OCI-LY7 (cell line): Measurements from ENCODE around the gene INPP4A. TPM values are rescaled to one million over a fixed set of nuclear protein-coding genes. Genes with fewer than 3 reads are reported as not detected.
A peak's percentile ranks its signal among the peaks of the same experiment; 100 is the strongest.

Source experiments
- BruUV-seq: library from RNA; stranded (reverse); fragments of 400-500 nt; replicated peaks from 2 replicates; lab custom pipeline; 2021; lab: Mats Ljungman, UMichigan
- CTCF ChIA-PET: fragments of 300-600 bp; sonication (Branson Sonifier 250); formaldehyde crosslinking; loops from one replicate; lab custom pipeline; 2022; ENCODE audit warnings: antibody characterized with exemption; ENCODE audit not compliant: unreplicated experiment; lab: Charles Lee
- POLR2A ChIA-PET: fragments of 300-600 bp; sonication (Branson Sonifier 250); formaldehyde crosslinking; loops from one replicate; lab custom pipeline; 2022; ENCODE audit warnings: antibody characterized with exemption; lab: Charles Lee
- DNase-seq: peaks from one replicate; pipeline ENCODE4 v3.0.0-alpha.2; 2015; ENCODE audit warnings: low spot score
- H2AFZ ChIP-seq: fragments of 200-600 bp; sonication (generic), shearing (Covaris generic); 2 replicates; pipeline ENCODE4 v1.6.1; 2014; ENCODE audit warnings: mild to moderate bottlenecking, antibody characterized with exemption, low read length, moderate library complexity
- H3K27ac ChIP-seq: fragments of 200-600 bp; sonication (generic); 2 replicates; pipeline ENCODE4 v1.5.1; 2014; ENCODE audit warnings: mixed run types, low read depth, mild to moderate bottlenecking, moderate library complexity, low read length, inconsistent platforms; ENCODE audit not compliant: poor library complexity, severe bottlenecking
- H3K36me3 ChIP-seq: fragments of 200-600 bp; sonication (generic); 2 replicates; pipeline ENCODE4 v1.6.1; 2014; ENCODE audit warnings: mild to moderate bottlenecking, antibody characterized with exemption, low read length, moderate library complexity, mixed read lengths; ENCODE audit not compliant: insufficient read depth
- H3K4me1 ChIP-seq: fragments of 200-600 bp; sonication (generic); 2 replicates; pipeline ENCODE4 v1.5.1; 2014; ENCODE audit warnings: mild to moderate bottlenecking, low read length; ENCODE audit not compliant: insufficient read depth, poor library complexity, severe bottlenecking
- H3K4me2 ChIP-seq: fragments of 200-600 bp; sonication (generic); 2 replicates; pipeline ENCODE4 v1.6.1; 2014; ENCODE audit warnings: mild to moderate bottlenecking, low read length
- H3K4me3 ChIP-seq: fragments of 200-600 bp; sonication (generic); 2 replicates; pipeline ENCODE4 v1.5.1; 2014; ENCODE audit warnings: mild to moderate bottlenecking, low read depth, low read length; ENCODE audit not compliant: poor library complexity, severe bottlenecking
- H3K79me2 ChIP-seq: fragments of 200-600 bp; sonication (generic); 2 replicates; pipeline ENCODE4 v1.6.1; 2016; ENCODE audit warnings: low read depth, mild to moderate bottlenecking, low read length, moderate library complexity, mixed read lengths; ENCODE audit not compliant: insufficient read depth
- H3K9me2 ChIP-seq: fragments of 200-600 bp; sonication (generic); 2 replicates; pipeline ENCODE4 v1.6.1; 2016; ENCODE audit warnings: mild to moderate bottlenecking, low read length, mixed read lengths; ENCODE audit not compliant: insufficient read depth
- H3K9me3 ChIP-seq: fragments of 200-600 bp; sonication (generic); 2 replicates; pipeline ENCODE4 v1.6.1; 2014; ENCODE audit warnings: mild to moderate bottlenecking, mixed run types, low read length, mixed read lengths
- H4K20me1 ChIP-seq: fragments of 200-600 bp; sonication (generic); 2 replicates; pipeline ENCODE4 v1.6.1; 2014; ENCODE audit warnings: mild to moderate bottlenecking, antibody characterized with exemption, low read length, moderate library complexity, mixed read lengths; ENCODE audit not compliant: insufficient read depth
- CTCF ChIP-seq: fragments of 200-600 bp; sonication (generic); conservative IDR thresholded peaks from 2 replicates; pipeline ENCODE4 v1.5.1; 2014; ENCODE audit warnings: mild to moderate bottlenecking, antibody characterized with exemption, low read length, moderate library complexity, mixed read lengths
- EZH2phosphoT487 ChIP-seq: fragments of 200-600 bp; sonication (generic); IDR thresholded peaks from 2 replicates; pipeline ENCODE4 v1.6.1; 2018; ENCODE audit warnings: low read depth, borderline replicate concordance, mild to moderate bottlenecking, mixed run types, antibody characterized with exemption, low read length, moderate library complexity, mixed read lengths
- intact Hi-C: fragments of 100-400 bp; cut with micrococcal nuclease; formaldehyde crosslinking; loops from one replicate; pipeline ENCODE4 v1.10.0; 2022; ENCODE audit not compliant: unreplicated experiment
- total RNA-seq, 2 experiments: library from RNA; depleted of rRNA in 1 of 2; stranded (reverse); fragments of >200 nt in 1 of 2; shearing (Covaris generic) in 1 of 2; gene quantifications; 2 replicates each; pipeline ENCODE4 v1.2.3, GENCODE V29; 2014 to 2022

Gene INPP4A
- total RNA-seq, 2 experiments from 2014 or later = 28.5 to 28.6 TPM

- Histone ChIP-seq H3K9me2 (no peaks in the 10 kb centered on the region), H2AFZ (peak overlapping the region; percentile 27; the same call in 1 of the 2 replicates), H3K27ac (no peak overlapping the region), H3K4me3 (peak overlapping the region; percentile 87), H3K9me3 (no peaks in the 10 kb centered on the region), H3K79me2 (peaks cover 25% of the 10 kb centered on the region; the same call in 1 of the 2 replicates), H3K4me1 (peaks cover 22% of the 10 kb centered on the region), H3K4me2 (peak overlapping the region; percentile 97), H3K36me3 (no peaks in the 10 kb centered on the region), H4K20me1 (peaks cover 9% of the 10 kb centered on the region; the same call in 1 of the 2 replicates)
- ChIA-PET CTCF (no interaction called here), POLR2A (no interaction called here)
- peak; percentile 50 for DNase-seq
- TF ChIP-seq CTCF (no peak), EZH2phosphoT487 (no peak)
- no TSS peak for BruUV-seq
- intact Hi-C loops = loop anchor here (10.0 kb wide), 1 partner anchor 160 kb away; the partner anchor contains the start of genes COA5 and UNC50
Observed at GRCh38 chr2:98445177-98445682, 572 bp downstream of the INPP4A start.

- no peak overlapping the region for H3K27ac ChIP-seq
- H3K79me2 ChIP-seq = peaks cover 25% of the 10 kb centered on the region; the same call in 1 of the 2 replicates
- CTCF ChIA-PET = no interaction called here
- no peaks in the 10 kb centered on the region for H3K9me3 ChIP-seq
- H3K4me1 ChIP-seq = peaks cover 22% of the 10 kb centered on the region
- BruUV-seq = no TSS peak
- POLR2A ChIA-PET = interaction anchor here (1.0 kb wide), 1 partner anchor 11 kb away, joined by 4 read pairs; no protein-coding TSS in a partner anchor
- H2AFZ ChIP-seq = peak overlapping the region; percentile 27; the same call in 1 of the 2 replicates
- H3K4me2 ChIP-seq = peak overlapping the region; percentile 97
- TF ChIP-seq EZH2phosphoT487 (no peak), CTCF (no peak)
- peaks cover 9% of the 10 kb centered on the region; the same call in 1 of the 2 replicates for H4K20me1 ChIP-seq
- no peaks in the 10 kb centered on the region for H3K36me3 ChIP-seq
- H3K4me3 ChIP-seq = peak overlapping the region; percentile 87
- DNase-seq = peak; percentile 18
- H3K9me2 ChIP-seq = no peaks in the 10 kb centered on the region
- intact Hi-C loops = loop anchor here (10.0 kb wide), 1 partner anchor 159 kb away; the partner anchor contains the start of genes COA5 and UNC50
Observed at GRCh38 chr2:98445683-98446581, 1.3 kb downstream of the INPP4A start.
